Measurements from ENCODE around the gene NQO2.

NQO2 gene

DNA sequence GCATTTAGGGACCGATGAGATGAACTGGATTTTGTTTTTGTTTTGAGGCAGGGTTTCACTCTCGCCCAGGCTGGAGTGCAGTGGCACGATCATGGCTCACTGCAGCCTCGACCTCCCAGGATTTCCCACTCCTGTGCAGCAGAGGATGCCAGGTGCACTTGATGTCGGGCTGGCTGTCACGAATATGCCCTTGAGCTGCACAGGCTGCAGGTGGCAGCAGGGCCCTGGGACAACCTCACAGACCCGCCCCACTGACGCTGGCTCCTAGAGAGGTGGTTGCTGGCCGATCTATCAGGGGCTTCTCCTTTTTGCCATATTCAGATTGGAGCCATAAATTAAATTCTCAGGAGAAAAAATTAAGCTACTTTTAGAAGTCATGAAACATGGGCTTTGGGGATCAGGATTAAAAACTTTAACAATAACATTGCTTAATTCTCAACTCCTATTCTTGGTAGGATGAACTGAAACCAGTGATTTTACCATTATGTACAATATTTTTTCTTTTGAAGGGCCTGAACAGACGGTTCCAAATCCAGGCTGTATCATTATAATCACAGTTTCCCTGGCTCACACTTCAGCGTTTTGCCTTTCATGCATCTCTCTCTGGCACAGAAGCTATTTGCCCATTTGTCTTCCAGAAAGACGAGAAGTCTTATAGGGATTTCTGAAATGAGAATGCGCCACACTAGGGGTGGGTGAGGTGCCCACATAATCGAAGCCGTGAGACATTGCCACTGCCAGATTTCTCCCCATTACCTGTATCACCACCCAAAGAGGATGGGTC, 32.4 kb downstream of the NQO2 start:
- TF ChIP-seq, protein P1, sequence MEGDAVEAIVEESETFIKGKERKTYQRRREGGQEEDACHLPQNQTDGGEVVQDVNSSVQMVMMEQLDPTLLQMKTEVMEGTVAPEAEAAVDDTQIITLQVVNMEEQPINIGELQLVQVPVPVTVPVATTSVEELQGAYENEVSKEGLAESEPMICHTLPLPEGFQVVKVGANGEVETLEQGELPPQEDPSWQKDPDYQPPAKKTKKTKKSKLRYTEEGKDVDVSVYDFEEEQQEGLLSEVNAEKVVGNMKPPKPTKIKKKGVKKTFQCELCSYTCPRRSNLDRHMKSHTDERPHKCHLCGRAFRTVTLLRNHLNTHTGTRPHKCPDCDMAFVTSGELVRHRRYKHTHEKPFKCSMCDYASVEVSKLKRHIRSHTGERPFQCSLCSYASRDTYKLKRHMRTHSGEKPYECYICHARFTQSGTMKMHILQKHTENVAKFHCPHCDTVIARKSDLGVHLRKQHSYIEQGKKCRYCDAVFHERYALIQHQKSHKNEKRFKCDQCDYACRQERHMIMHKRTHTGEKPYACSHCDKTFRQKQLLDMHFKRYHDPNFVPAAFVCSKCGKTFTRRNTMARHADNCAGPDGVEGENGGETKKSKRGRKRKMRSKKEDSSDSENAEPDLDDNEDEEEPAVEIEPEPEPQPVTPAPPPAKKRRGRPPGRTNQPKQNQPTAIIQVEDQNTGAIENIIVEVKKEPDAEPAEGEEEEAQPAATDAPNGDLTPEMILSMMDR (IDR thresholded peaks at IDR 0.05) = no peak
- Histone ChIP-seq H3K27me3 (no peaks in the 10 kb centered on the region), H3K9me3 (no peaks in the 10 kb centered on the region), H3K4me3 (no peak overlapping the region), H3K4me1 (no peaks in the 10 kb centered on the region), H3K36me3 (no peaks in the 10 kb centered on the region), H3K27ac (no peak overlapping the region)
- DNase-seq = no peak
- intact Hi-C loops (cut with DNase I; ENCODE audit: low total_unique reads) = no loop called here

DNA sequence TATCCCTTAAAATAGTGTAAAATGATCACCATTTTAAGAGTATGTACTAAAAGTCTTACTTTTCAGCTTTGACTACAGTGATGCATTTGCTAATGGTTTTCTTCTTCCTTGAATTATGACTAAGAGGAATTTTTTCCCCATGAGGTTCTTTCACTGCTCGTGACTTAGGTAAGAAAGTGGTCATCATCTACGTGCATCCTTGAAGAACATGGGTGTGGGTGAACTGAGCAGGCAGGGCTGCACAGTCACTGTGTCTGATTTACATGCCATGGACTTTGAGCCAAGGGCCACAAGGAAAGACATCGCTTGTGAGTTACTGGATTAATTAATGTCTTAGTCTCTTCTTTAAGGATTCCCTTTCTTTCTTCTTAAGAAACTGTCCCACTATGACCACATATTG, 33.3 kb downstream of the NQO2 start:
- H3K4me3 ChIP-seq = no peak overlapping the region
- no peaks in the 10 kb centered on the region for H3K36me3 ChIP-seq
- intact Hi-C loops (cut with DNase I; ENCODE audit: low total_unique reads) = no loop called here
- H3K9me3 ChIP-seq = no peaks in the 10 kb centered on the region
- no peaks in the 10 kb centered on the region for H3K4me1 ChIP-seq
- no peak overlapping the region for H3K27ac ChIP-seq
- TF ChIP-seq, protein P1 (IDR thresholded peaks at IDR 0.05) = no peak
- H3K27me3 ChIP-seq = no peaks in the 10 kb centered on the region
- no peak for DNase-seq

GRCh38 chr6:3033652-3034051, 34.0 kb downstream of the NQO2 start:
- TF ChIP-seq, protein P1 (IDR thresholded peaks at IDR 0.05) = no peak
- DNase-seq = no peak
- H3K4me1 ChIP-seq = no peaks in the 10 kb centered on the region
- H3K36me3 ChIP-seq = no peaks in the 10 kb centered on the region
- no peaks in the 10 kb centered on the region for H3K27me3 ChIP-seq
- no peak overlapping the region for H3K4me3 ChIP-seq
- intact Hi-C loops (cut with DNase I; ENCODE audit: low total_unique reads) = no loop called here
- H3K9me3 ChIP-seq = no peaks in the 10 kb centered on the region
- no peak overlapping the region for H3K27ac ChIP-seq

- Histone ChIP-seq H3K27me3 (no peaks in the 10 kb centered on the region), H3K4me1 (no peaks in the 10 kb centered on the region), H3K4me3 (no peak overlapping the region), H3K27ac (no peak overlapping the region), H3K9me3 (no peaks in the 10 kb centered on the region), H3K36me3 (no peaks in the 10 kb centered on the region)
- TF ChIP-seq, protein P1 (IDR thresholded peaks at IDR 0.05) = no peak
- intact Hi-C loops (cut with DNase I; ENCODE audit: low total_unique reads) = no loop called here
- DNase-seq = no peak
Measured at GRCh38 chr6:3035397-3035796, 35.7 kb downstream of the NQO2 start.

- TF ChIP-seq, protein P1 (IDR thresholded peaks at IDR 0.05) = no peak
- Histone ChIP-seq H3K4me3 (no peak overlapping the region), H3K9me3 (no peaks in the 10 kb centered on the region), H3K27ac (no peak overlapping the region), H3K36me3 (no peaks in the 10 kb centered on the region), H3K27me3 (no peaks in the 10 kb centered on the region), H3K4me1 (no peaks in the 10 kb centered on the region)
- DNase-seq = no peak
- intact Hi-C loops (cut with DNase I; ENCODE audit: low total_unique reads) = no loop called here
Measured at GRCh38 chr6:3036861-3037637, 37.4 kb downstream of the NQO2 start.

Measured in tibial artery (tissue), 4 donors.